GM19438 (cell line): ENCODE data around the gene INMT.
A peak's percentile ranks its signal among the peaks of the same experiment; 100 is the strongest.

Experiments
- ATAC-seq: cut with Tn5 transposase; IDR thresholded peaks from one replicate; pipeline ENCODE4 v1.9.1; 2021; ENCODE audit warnings: low read depth; ENCODE audit not compliant: unreplicated experiment

The INMT gene

DNA sequence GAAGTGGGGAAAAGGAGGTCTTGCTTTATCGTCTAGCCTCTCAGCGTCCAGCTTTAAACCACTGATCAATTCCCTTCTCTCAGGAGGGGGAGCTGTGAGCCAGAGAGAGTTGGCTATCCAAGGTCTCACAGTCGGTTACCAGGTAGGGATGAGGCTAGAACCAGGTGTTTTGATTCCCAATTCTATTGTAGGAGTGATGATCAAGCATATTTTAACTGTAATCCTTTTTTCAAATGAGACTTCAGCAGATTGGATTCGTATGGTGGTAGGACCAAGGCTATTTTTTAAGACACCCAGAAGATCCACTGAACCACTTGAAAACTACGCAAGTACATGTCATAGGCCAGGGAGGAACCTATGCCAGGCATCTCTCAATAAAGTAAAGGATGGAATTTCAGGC, 27.6 kb downstream of the INMT start:
- no peak for ATAC-seq

DNA sequence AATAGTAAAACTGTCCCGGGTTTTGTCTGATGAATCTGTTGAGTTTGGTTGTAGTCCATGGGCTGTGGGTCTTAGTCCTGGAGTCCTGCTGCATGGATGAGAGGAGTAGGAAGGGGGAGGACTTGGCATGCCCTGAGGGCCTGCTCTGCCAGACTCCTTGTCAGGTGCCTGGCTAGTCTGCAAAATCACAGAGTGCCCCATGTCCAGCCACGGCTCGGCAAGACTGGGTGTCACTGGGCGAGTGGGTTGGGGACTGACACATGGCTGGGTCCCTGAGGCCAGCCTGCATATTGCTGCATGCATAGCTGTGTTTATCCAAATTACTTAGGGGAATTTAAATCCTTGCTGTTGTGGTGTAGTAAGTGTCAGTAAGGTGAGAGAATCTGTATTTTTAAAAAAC, 29.0 kb downstream of the INMT start:
- no peak for ATAC-seq

- no peak for ATAC-seq
Measured at GRCh38 chr7:30782690-30783089, 30.8 kb downstream of the INMT start.

DNA sequence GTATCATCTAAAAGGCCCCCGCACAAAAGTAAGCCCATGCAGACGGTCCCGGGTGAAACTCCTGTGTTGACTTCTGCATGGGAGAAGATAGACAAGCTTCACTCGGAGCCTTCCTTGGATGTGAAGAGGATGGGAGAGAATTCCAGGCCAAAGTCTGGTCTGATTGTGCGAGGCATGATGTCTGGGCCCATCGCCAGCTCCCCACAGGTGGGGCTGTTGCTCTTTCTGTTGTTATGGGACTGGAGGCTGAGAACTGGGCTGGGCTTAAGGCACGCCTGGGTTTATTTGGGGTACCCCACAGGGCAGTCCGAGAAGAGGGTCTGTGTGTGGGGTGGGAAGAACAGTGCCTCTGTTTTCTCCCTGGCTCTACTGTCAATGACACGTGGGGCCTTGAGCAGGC, 33.9 kb downstream of the INMT start:
- ATAC-seq, result no peak

GRCh38 chr7:30787486-30787885, 35.6 kb downstream of the INMT start:
- ATAC-seq, result no peak

GRCh38 chr7:30788640-30789333, 36.9 kb downstream of the INMT start:
- no peak for ATAC-seq

- ATAC-seq, result no peak
Measured at GRCh38 chr7:30789334-30789711, 37.4 kb downstream of the INMT start.

DNA sequence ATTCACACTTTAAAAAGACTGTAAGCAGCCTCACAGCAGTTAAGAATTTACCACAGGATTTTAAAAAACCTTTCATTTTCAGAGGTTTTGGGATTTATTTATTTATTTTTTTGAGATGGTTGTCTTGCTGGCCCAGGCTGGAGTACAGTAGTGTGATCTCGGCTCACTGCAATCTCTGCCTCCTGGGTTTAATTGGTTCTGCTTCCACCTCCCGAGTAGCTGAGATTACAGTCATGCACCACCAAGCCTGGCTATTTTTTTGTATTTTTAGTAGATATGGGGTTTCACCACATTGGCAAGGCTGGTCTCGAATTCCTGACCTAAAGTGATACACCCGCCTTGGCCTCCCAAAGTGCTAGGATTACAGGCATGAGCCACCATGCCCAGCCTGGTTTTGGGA, 38.4 kb downstream of the INMT start:
- no peak for ATAC-seq

- no peak for ATAC-seq
Measured at GRCh38 chr7:30791114-30791513, 39.2 kb downstream of the INMT start.

DNA sequence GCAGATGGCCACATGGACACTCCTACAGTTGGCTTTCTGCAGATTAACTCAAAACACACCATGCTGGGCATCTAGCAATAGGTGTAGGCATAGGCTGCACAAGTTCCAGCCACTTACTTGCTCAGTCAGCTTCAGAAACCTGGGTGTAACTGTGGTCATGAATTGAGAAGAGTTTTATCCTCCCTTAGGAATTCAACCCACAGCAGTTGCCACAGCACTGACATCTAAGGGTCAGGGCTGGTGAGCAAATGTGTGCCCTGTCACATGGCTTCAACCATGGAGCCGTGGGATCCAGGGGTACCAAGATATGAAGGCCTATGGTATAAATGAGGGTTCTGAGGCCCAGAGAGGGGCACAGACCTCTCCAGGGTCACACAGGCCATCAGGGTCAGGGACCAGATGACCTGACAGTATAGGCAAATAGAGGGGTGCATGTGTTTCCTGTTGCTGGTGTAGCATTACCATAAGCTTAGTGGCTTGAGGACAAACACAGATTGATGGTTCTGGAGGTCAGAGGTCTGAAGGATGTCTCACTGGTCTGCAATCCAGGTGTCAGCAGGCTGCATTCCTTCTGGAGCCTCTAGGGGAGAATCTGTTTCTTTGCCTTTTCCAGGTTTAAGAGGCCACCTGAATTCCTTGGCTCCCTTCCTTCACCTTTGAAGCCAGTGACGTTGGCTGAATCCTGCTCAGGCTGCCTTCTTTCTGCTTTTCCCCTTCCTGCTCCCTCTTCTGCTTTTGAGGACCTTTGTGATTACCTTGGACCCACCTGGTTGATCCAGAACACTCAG, 43.4 kb downstream of the INMT start:
- ATAC-seq, result no peak

DNA sequence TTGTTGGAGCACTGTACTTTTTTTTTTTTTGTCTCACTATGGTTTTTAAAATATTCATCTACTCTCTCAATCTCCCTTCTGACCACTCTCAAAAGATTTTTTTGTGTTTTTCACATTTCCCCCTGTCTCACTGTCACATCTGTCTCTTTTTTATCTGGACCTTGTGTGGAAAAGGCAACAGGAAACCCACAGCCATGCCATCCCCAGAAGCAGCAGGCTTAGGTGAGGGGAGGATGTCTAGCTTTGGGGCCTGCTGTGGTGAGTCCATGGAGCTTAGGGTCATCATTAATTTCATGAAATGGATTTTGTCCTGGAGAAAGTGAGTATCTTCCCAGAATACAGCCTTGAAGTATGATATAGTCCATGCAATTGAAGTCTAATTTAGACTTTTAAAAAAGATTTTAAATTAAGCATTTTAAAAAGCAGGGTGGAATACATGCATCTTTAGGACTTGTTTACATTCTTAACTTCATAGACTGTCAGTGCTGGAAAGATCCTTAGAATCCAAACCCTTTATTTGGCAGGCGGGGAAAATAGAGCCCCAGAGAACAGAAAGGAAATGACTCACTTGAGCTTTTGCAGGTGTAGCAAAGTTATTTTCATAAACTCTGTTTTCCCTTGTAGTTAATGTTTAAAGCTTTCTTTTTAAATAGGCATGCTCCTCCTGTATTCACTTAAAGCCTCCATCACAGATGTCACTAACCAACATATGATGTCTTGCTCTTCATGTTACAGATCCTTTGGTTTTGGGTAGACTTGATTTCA, 44.4 kb downstream of the INMT start:
- no peak for ATAC-seq

DNA sequence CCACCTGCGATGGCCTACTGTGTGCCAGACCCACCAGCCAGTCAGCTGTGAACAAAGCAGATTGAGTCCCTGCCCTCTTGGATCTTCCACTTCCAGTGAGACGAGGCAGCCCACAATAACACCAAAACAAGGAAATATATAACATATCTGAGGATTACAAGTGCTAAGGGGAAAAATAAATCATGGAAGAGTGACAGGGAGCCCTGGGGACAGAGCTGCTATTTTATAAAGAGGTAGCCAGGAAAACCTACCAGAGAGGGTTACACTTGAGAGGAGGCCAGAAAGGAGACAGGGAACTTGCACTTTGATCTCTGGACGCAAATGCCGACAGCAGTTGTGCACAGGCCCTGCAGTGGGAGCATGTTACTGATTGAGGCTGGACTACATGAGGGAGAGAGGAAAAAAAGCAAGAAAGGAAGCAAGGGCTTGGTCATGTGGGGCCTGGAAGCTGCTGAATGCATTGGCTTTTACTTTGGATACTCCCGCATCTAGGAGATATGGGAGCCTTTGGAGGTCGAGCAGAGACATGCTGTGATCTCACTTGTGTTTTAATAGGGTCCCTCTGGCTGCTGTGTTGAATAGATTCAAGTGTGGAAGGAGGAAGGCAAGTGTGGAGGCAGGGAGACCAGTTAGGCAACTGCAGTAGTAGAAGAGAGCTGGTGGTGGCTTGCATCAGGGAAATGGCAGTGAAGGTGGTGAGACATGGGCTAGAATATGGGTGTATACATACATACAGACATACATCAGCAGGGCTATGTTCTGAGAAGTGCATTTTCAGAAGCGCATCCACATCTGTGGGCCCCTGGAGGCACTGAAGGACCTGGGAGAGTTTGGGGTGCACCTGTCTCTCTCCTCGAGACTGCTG, 45.5 kb downstream of the INMT start:
- no peak for ATAC-seq

DNA sequence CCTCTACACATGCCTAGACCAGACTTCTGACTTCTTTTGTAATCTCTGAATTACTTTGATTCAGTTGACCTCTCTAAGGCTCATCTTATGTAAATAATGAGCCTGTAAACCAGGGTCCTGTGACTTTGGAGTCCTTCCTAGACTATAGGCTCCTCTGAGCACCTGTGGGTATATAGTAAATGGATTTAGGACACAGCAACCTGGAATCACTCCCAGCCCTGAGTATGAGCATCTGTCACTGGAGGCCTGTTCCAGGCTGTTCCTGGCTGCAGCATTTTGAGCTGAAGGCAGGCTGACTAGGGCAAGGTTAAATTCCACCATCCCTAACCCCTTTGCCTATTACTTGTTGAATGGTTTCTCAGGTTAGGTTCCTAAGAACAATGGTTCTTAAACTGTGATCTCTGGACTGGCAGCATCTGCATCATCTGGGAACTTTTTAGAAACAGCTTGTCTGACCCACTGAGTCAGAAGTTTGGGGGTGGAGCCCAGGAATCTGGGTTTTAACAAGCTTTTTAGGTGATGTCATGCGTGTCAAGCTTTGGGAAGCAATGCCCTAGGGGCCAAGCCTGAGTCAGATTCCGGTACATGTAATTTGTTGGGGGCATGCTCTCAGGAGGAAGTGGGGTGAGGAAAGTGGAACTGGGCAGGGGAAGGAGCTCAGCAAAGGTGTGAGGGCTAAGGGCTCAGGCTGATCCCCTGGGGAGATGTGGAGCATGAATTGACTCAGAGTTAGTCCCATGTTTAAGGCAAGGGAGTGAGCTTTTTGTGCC, 47.5 kb downstream of the INMT start:
- peak; percentile 58 for ATAC-seq

- ATAC-seq, result peak; percentile 0
Measured at GRCh38 chr7:30799976-30800661, 48.2 kb downstream of the INMT start.

- ATAC-seq, result peak; percentile 25
Measured at GRCh38 chr7:30800785-30801252, 48.9 kb downstream of the INMT start.

GRCh38 chr7:30802812-30803211, 50.9 kb downstream of the INMT start:
- no peak for ATAC-seq

DNA sequence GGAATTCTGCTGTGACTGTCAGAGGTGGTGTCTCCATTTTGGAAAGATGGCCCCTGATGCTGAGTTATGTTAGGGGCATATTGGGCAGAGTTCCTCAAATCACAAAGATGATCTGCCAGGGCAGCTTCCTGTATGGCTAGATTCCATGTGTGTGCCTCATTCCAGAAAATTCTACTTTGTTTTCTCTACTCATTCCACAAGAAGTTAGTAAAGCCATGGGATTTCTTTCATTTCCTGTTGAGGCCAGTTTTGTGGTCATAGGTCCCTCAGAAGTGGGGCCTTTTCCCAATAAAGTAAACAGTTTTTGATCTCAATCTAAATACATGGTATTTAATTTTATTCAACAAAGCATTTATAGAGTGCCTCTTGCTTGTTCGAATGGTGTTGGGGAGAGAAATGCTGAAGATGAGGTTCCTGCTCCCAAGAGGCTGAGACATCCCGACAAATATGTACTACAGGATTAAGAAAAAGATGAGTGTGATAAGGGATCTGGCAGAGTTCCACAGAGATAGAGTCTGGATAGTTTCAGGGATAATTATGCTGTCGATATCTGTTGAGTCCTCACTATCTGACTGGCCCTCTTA, 52.2 kb downstream of the INMT start:
- no peak for ATAC-seq

DNA sequence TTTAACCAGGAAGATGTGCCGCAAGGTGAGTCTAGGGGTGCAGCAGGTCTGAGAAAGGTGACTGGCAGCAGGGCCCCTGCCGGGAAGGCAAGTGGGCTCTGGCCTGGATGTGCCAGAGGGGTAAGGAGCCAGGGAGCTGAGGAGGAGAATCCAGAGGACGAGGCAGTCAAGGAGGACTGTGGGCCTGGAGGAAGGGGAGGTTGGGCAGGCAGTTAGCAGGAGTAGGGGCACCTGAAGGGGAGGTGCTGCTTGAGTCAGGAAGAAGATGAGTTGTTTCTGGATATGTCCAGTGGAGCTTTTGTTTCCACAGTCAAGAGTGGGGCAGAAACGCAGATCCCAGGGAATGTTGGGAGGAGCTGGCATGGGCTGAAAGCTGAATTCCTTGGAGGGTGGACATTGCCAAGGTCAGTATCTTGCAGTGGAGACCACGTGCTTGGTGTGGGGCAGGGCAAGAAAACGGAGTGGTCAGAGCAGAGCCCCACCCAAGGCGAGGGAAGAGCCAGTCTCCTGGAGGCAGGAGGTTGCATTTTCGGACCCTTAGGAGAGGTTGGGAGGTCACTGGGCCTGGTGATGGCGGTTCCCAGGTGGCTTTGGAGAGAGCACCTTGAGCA, 53.3 kb downstream of the INMT start:
- no peak for ATAC-seq
